B cell (primary cell): ENCODE results near the gene NUB1. TPM values are rescaled to one million over a fixed set of nuclear protein-coding genes. Genes with fewer than 3 reads are reported as not detected.

Experiments used
- ATAC-seq: fragments of 200-7000 bp; cut with Tn5 transposase; one replicate; pipeline ENCODE4 v1.10.0; 2021; ENCODE audit warnings: low read depth, mild to moderate bottlenecking, moderate number of reproducible peaks, moderate library complexity
- CTCF ChIA-PET: fragments of 350-600 bp; sonication (Branson Sonifier 250); formaldehyde crosslinking; loops from one replicate; lab custom pipeline; 2021; ENCODE audit warnings: antibody characterized with exemption, inconsistent platforms; lab: Charles Lee
- POLR2A ChIA-PET: fragments of 350-600 bp; sonication (Branson Sonifier 250); formaldehyde crosslinking; loops from one replicate; lab custom pipeline; 2021; ENCODE audit warnings: antibody characterized with exemption; lab: Charles Lee
- DNase-seq: peaks from one replicate; pipeline ENCODE4 v3.0.0; 2013
- H2AFZ ChIP-seq: 2 replicates; pipeline ENCODE4 v1.6.1; 2012; ENCODE audit warnings: mild to moderate bottlenecking, low read depth, low read length; ENCODE audit not compliant: insufficient read depth, poor library complexity, severe bottlenecking
- H3K27ac ChIP-seq, 2 donors: 1 replicate in 1 of 2; 2 replicates in 1 of 2; pipeline ENCODE4 v1.5.1; 2012 to 2013; ENCODE audit warnings: low read length in 2 of 2, mild to moderate bottlenecking in 2 of 2, moderate library complexity in 1 of 2
- H3K27me3 ChIP-seq, 4 experiments: fragments of 200-600 bp in 1 of 4; sonication (generic) in 1 of 4; replicated peaks in 1 of 4; 1 replicate in 2 of 4; 2 replicates in 2 of 4; pipeline versions ENCODE4 v1.6.1 to v1.7.0; 2013 to 2016; ENCODE audit warnings: low read length in 3 of 4, mild to moderate bottlenecking in 2 of 4, mixed read lengths in 1 of 4, moderate library complexity in 1 of 4; ENCODE audit not compliant: insufficient read depth in 4 of 4, control insufficient read depth in 3 of 4; ENCODE audit errors: control extremely low read depth in 1 of 4
- H3K36me3 ChIP-seq, 2 experiments: replicated peaks in 1 of 2; 1 replicate in 1 of 2; 2 replicates in 1 of 2; pipeline versions ENCODE4 v1.6.1 to v1.7.1; 2013; ENCODE audit warnings: low read length in 1 of 2; ENCODE audit not compliant: insufficient read depth in 2 of 2, control insufficient read depth in 1 of 2; ENCODE audit errors: control extremely low read depth in 1 of 2, extremely low read depth in 1 of 2
- H3K4me1 ChIP-seq, 2 donors: fragments of 200-600 bp in 1 of 2; sonication (generic) in 1 of 2; 1 replicate in 1 of 2; 2 replicates in 1 of 2; pipeline versions ENCODE4 v1.5.1 to v1.6.1; 2013 to 2017; ENCODE audit warnings: low read length in 2 of 2; ENCODE audit not compliant: control insufficient read depth in 2 of 2, insufficient read depth in 2 of 2
- H3K4me2 ChIP-seq: replicated peaks from 2 replicates; pipeline ENCODE3; 2012; ENCODE audit warnings: mild to moderate bottlenecking, low read depth, low read length; ENCODE audit not compliant: poor library complexity, severe bottlenecking
- H3K4me3 ChIP-seq, 5 experiments: fragments of 200-600 bp in 1 of 5; sonication (generic) in 1 of 5; 1 replicate in 3 of 5; 2 replicates in 2 of 5; pipeline versions ENCODE4 v1.5.1 to v1.7.0; 2011 to 2016; ENCODE audit warnings: low read length in 4 of 5, mild to moderate bottlenecking in 4 of 5, low read depth in 2 of 5, control low read depth in 1 of 5, moderate library complexity in 1 of 5; ENCODE audit not compliant: insufficient read depth in 1 of 5; ENCODE audit errors: control extremely low read depth in 1 of 5, extremely low read depth in 1 of 5
- H3K79me2 ChIP-seq: fragments of 200-600 bp; sonication (generic); one replicate; pipeline ENCODE4 v1.6.0; 2016; ENCODE audit warnings: low read length; ENCODE audit not compliant: control insufficient read depth, insufficient read depth
- H3K9ac ChIP-seq: fragments of 200-600 bp; sonication (generic); 2 replicates; pipeline ENCODE4 v1.6.1; 2017; ENCODE audit warnings: mild to moderate bottlenecking, low read length, moderate library complexity
- H3K9me3 ChIP-seq, 3 donors: one replicate each; pipeline versions ENCODE4 v1.6.1 to v1.7.1; 2013; ENCODE audit warnings: low read length in 2 of 3; ENCODE audit not compliant: control insufficient read depth in 2 of 3, insufficient read depth in 1 of 3; ENCODE audit errors: control extremely low read depth in 1 of 3
- H4K20me1 ChIP-seq: 2 replicates; pipeline ENCODE4 v1.6.0; 2012; ENCODE audit warnings: mild to moderate bottlenecking, low read length; ENCODE audit not compliant: insufficient read depth, control insufficient read depth, poor library complexity, severe bottlenecking
- H3K27ac Mint-ChIP-seq: one replicate; pipeline ENCODE4 v1.8.0; 2021; ENCODE audit warnings: mixed read lengths
- H3K27me3 Mint-ChIP-seq: one replicate; pipeline ENCODE4 v1.8.0; 2021; ENCODE audit warnings: mixed read lengths
- H3K4me1 Mint-ChIP-seq: one replicate; pipeline ENCODE4 v1.8.0; 2021; ENCODE audit warnings: mixed read lengths
- H3K4me3 Mint-ChIP-seq: one replicate; pipeline ENCODE4 v1.8.0; 2021; ENCODE audit warnings: mixed read lengths
- H3K9me3 Mint-ChIP-seq: one replicate; pipeline ENCODE4 v1.8.0; 2022; ENCODE audit warnings: mixed read lengths; ENCODE audit not compliant: insufficient read depth
- CTCF ChIP-seq: fragments of 200-600 bp; IDR thresholded peaks from one replicate; pipeline ENCODE4 v1.8.0; 2022; ENCODE audit warnings: antibody characterized with exemption, mild to moderate bottlenecking
- EZH2 ChIP-seq: IDR thresholded peaks from 2 replicates; pipeline ENCODE4 v1.6.1; 2012; ENCODE audit warnings: borderline replicate concordance, low read depth, mild to moderate bottlenecking, moderate library complexity, low read length; ENCODE audit not compliant: insufficient read depth, poor library complexity, severe bottlenecking
- WGBS: methylation state at CpG from one replicate; pipeline ENCODE4 v1.1.5; 2013; ENCODE audit warnings: missing lambda C conversion rate; ENCODE audit not compliant: insufficient coverage; 5-methylcytosine and 5-hydroxymethylcytosine counted together
- intact Hi-C: fragments of 100-400 bp; cut with micrococcal nuclease; formaldehyde crosslinking; loops from one replicate; pipeline ENCODE4 v1.10.0; 2022
- polyA plus RNA-seq: library from polyadenylated mRNA; depleted of rRNA; stranded (reverse); fragments of >200 nt; gene quantifications from 2 replicates; pipeline ENCODE4 v1.2.3, GENCODE V29; 2012
- total RNA-seq, 2 donors: library from RNA; stranded (reverse); fragments of 120-200 nt in 1 of 2; gene quantifications; 1 replicate in 1 of 2; 2 replicates in 1 of 2; pipeline versions ENCODE4 v1.2.3 to v1.2.4, GENCODE V29; 2013 to 2022

NUB1 gene
- total and polyA plus RNA-seq, 2 donors (not counting 1 experiment from before 2014, with no cell fraction given) = 55.0 to 104 TPM

- Mint-ChIP-seq H3K9me3 (no peaks in the 10 kb centered on the region), H3K4me1 (peaks cover 10% of the 10 kb centered on the region), H3K4me3 (no peak overlapping the region), H3K27ac (no peak overlapping the region), H3K27me3 (no peaks in the 10 kb centered on the region)
- Histone ChIP-seq H3K27me3 (no peaks in the 10 kb centered on the region), H3K4me3 (no peak overlapping the region), H3K4me1 (peaks cover 5% of the 10 kb centered on the region in 2 donors), H3K9me3 (no peaks in the 10 kb centered on the region), H3K27ac (no peak overlapping the region), H4K20me1 (peaks cover 30% of the 10 kb centered on the region), H3K9ac (no peak overlapping the region), H2AFZ (no peak overlapping the region), H3K36me3 (peaks cover 0 to 71% of the 10 kb centered on the region in 2 experiments), H3K79me2 (peaks cover 4% of the 10 kb centered on the region), H3K4me2 (no peak overlapping the region)
- POLR2A ChIA-PET = no interaction called here
- CTCF ChIA-PET = interaction anchor here (0.6 kb wide), 1 partner anchor 36 kb away, joined by 3 read pairs; no protein-coding TSS in a partner anchor
- intact Hi-C loops = no loop called here
- TF ChIP-seq CTCF (no peak), EZH2 (no peak)
- no peak for DNase-seq
- WGBS = 87% methylated on average over 10 of the region's 10 CpGs
- ATAC-seq = no peak
Measured at GRCh38 chr7:151375530-151376217, 34.1 kb downstream of the NUB1 start.

GRCh38 chr7:151376218-151376902 lies 34.7 kb downstream of the NUB1 start:
- TF ChIP-seq CTCF (no peak), EZH2 (no peak)
- Mint-ChIP-seq H3K4me3 (no peak overlapping the region), H3K4me1 (peaks cover 15% of the 10 kb centered on the region), H3K27ac (no peak overlapping the region), H3K27me3 (no peaks in the 10 kb centered on the region), H3K9me3 (no peaks in the 10 kb centered on the region)
- Histone ChIP-seq H3K4me1 (peaks cover 8 to 12% of the 10 kb centered on the region in 2 donors), H2AFZ (no peak overlapping the region), H3K9ac (no peak overlapping the region), H3K27me3 (no peaks in the 10 kb centered on the region), H3K27ac (no peak overlapping the region), H3K9me3 (no peaks in the 10 kb centered on the region), H4K20me1 (peaks cover 29% of the 10 kb centered on the region), H3K79me2 (peaks cover 4% of the 10 kb centered on the region), H3K36me3 (peaks cover 0 to 66% of the 10 kb centered on the region in 2 experiments), H3K4me2 (no peak overlapping the region), H3K4me3 (no peak overlapping the region)
- POLR2A ChIA-PET = no interaction called here
- CTCF ChIA-PET = interaction anchor here (1.2 kb wide), 1 partner anchor 8 kb away, joined by 3 read pairs; no protein-coding TSS in a partner anchor
- intact Hi-C loops = no loop called here
- ATAC-seq (no peak), DNase-seq (no peak)
- 96% methylated on average over 32 of the region's 33 CpGs for WGBS
